HG03196 (cell line): ENCODE data around the gene SLC24A3.

Experiments used
- ATAC-seq: cut with Tn5 transposase; IDR thresholded peaks from one replicate; pipeline ENCODE4 v1.9.1; 2021; ENCODE audit not compliant: unreplicated experiment

The SLC24A3 gene

GRCh38 chr20:19269737-19270340 lies 57.4 kb downstream of the SLC24A3 start:
- ATAC-seq: no peak

- ATAC-seq: no peak
Observed at GRCh38 chr20:19271879-19272651, 59.6 kb downstream of the SLC24A3 start.

- ATAC-seq: no peak
Observed at GRCh38 chr20:19272976-19273654, 60.7 kb downstream of the SLC24A3 start.

- no peak for ATAC-seq
Observed at GRCh38 chr20:19274001-19274400, 61.6 kb downstream of the SLC24A3 start.

- ATAC-seq: no peak
Observed at GRCh38 chr20:19274412-19275015, 62.1 kb downstream of the SLC24A3 start.

- ATAC-seq: no peak
Observed at GRCh38 chr20:19275038-19275629, 62.7 kb downstream of the SLC24A3 start.

GRCh38 chr20:19275630-19276071 lies 63.2 kb downstream of the SLC24A3 start:
- no peak for ATAC-seq

GRCh38 chr20:19277381-19277780 lies 64.9 kb downstream of the SLC24A3 start:
- no peak for ATAC-seq

GRCh38 chr20:19283490-19284025 lies 71.1 kb downstream of the SLC24A3 start:
- ATAC-seq: no peak

GRCh38 chr20:19284400-19285178 lies 72.1 kb downstream of the SLC24A3 start:
- ATAC-seq: no peak

GRCh38 chr20:19285436-19285835 lies 73.0 kb downstream of the SLC24A3 start:
- ATAC-seq: no peak

- no peak for ATAC-seq
Observed at GRCh38 chr20:19288061-19288460, 75.6 kb downstream of the SLC24A3 start.

GRCh38 chr20:19288636-19289035 lies 76.2 kb downstream of the SLC24A3 start:
- no peak for ATAC-seq

GRCh38 chr20:19289451-19289850 lies 77.0 kb downstream of the SLC24A3 start:
- ATAC-seq: no peak

GRCh38 chr20:19291024-19291817 lies 78.8 kb downstream of the SLC24A3 start:
- no peak for ATAC-seq

- no peak for ATAC-seq
Observed at GRCh38 chr20:19291818-19292132, 79.3 kb downstream of the SLC24A3 start.

GRCh38 chr20:19292254-19292653 lies 79.8 kb downstream of the SLC24A3 start:
- ATAC-seq: no peak

GRCh38 chr20:19295076-19295475 lies 82.6 kb downstream of the SLC24A3 start:
- ATAC-seq: no peak

- ATAC-seq: no peak
Observed at GRCh38 chr20:19298652-19299051, 86.2 kb downstream of the SLC24A3 start.

GRCh38 chr20:19300395-19300794 lies 88.0 kb downstream of the SLC24A3 start:
- ATAC-seq: no peak
